ENCODE measurements around the gene ICA1L.

ICA1L gene

DNA sequence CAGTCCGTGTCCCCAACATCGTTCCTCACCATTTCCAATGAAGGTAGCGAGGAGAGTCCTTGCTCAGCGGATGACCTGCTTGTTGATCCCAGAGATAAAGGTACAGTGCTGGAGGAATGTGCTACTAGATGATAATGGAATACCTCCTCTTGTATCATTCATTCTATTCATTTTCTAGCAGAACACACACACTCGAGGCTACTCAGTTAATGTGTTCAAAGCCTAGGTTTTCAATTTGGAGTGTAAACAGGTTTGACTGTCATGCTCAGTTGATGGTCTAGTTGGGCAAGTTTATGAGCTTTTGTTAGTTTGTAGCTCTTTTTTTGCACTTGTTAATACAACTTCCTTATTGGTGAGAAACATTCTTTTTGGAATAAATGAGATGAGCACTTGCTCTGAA, 114.2 kb downstream of the ICA1L start:
- H3K4me3 ChIP-seq (ENCODE audit: low read depth, low read length), result no peak overlapping the region
- TF ChIP-seq, protein P1, sequence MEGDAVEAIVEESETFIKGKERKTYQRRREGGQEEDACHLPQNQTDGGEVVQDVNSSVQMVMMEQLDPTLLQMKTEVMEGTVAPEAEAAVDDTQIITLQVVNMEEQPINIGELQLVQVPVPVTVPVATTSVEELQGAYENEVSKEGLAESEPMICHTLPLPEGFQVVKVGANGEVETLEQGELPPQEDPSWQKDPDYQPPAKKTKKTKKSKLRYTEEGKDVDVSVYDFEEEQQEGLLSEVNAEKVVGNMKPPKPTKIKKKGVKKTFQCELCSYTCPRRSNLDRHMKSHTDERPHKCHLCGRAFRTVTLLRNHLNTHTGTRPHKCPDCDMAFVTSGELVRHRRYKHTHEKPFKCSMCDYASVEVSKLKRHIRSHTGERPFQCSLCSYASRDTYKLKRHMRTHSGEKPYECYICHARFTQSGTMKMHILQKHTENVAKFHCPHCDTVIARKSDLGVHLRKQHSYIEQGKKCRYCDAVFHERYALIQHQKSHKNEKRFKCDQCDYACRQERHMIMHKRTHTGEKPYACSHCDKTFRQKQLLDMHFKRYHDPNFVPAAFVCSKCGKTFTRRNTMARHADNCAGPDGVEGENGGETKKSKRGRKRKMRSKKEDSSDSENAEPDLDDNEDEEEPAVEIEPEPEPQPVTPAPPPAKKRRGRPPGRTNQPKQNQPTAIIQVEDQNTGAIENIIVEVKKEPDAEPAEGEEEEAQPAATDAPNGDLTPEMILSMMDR (IDR thresholded peaks at IDR 0.05; ENCODE audit: low read depth, low read length), result no peak
- no peak for TF ChIP-seq POLR2A (IDR thresholded peaks at IDR 0.05; ENCODE audit: extremely low read depth, insufficient read length)
- TF ChIP-seq, protein P2, sequence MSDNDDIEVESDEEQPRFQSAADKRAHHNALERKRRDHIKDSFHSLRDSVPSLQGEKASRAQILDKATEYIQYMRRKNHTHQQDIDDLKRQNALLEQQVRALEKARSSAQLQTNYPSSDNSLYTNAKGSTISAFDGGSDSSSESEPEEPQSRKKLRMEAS (IDR thresholded peaks at IDR 0.05; ENCODE audit: low read depth, low read length), result no peak
- TF ChIP-seq MYC (IDR thresholded peaks at IDR 0.05; ENCODE audit: low read depth, low read length), result no peak
- no peak for DNase-seq (ENCODE audit: low read depth)

DNA sequence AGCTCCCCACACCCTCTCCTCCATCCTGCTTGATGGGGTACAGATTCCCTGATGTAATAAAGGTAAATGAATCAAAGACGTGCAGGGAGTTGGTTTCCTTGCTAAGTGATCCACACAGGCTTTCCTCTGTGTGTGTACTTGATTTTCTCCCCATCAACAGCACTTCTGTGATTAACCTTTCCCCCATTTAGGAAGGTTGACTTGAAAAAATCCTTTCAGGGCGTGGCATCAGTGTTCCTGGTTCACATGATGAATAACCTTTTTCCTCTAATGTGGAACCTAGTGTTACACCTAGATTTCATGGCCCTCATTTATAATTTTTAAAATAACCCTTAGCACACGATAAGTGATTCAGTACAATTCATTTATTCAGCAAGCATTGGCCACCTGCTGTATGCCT, 115.0 kb downstream of the ICA1L start:
- TF ChIP-seq, protein P1 (IDR thresholded peaks at IDR 0.05; ENCODE audit: low read depth, low read length), result no peak
- TF ChIP-seq MYC (IDR thresholded peaks at IDR 0.05; ENCODE audit: low read depth, low read length) (no peak), POLR2A (IDR thresholded peaks at IDR 0.05; ENCODE audit: extremely low read depth, insufficient read length) (no peak)
- TF ChIP-seq, protein P2 (IDR thresholded peaks at IDR 0.05; ENCODE audit: low read depth, low read length), result no peak
- DNase-seq (ENCODE audit: low read depth), result no peak
- H3K4me3 ChIP-seq (ENCODE audit: low read depth, low read length), result no peak overlapping the region

DNA sequence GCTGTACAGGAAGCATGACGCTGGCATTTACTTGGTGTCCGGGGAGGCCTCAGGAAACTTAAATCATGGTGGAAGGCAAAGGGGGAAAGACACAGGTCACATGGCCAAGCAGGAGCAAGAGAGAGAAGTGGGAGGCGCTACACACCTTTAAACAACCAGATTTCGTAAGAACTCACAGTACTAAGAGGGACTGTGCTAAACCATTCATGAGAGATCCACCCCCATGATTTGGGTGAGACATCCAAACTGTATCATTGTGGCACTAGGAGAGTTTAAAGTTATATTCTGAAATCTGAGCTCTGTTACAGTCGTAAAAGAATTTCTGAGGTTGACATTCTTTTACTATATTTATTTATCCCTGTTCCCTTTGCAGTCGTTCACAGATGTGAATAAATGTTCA, 116.6 kb downstream of the ICA1L start:
- TF ChIP-seq POLR2A (IDR thresholded peaks at IDR 0.05; ENCODE audit: extremely low read depth, insufficient read length), result no peak
- TF ChIP-seq, protein P1 (IDR thresholded peaks at IDR 0.05; ENCODE audit: low read depth, low read length), result no peak
- no peak for TF ChIP-seq MYC (IDR thresholded peaks at IDR 0.05; ENCODE audit: low read depth, low read length)
- TF ChIP-seq, protein P2 (IDR thresholded peaks at IDR 0.05; ENCODE audit: low read depth, low read length), result no peak
- no peak overlapping the region for H3K4me3 ChIP-seq (ENCODE audit: low read depth, low read length)
- DNase-seq (ENCODE audit: low read depth), result no peak

DNA sequence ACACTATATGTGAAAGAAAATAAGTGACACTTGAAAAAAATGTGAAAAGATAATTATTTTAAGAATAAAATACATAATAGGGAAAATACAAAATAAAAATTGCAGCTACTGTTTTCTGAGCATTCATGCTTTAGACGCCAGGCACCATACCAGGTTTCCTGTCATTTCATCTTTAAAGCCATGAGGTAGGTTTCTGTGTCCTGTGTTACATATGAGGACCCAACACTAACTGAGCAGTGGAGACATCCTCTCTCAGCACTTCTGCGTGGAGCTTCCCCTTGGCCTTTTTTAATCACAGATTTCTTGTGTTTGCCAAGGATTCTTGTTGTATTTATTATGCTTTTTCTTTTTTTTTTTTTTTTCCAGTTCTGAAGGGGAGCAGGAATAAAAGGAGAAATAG, 119.5 kb downstream of the ICA1L start:
- no peak for DNase-seq (ENCODE audit: low read depth)
- TF ChIP-seq MYC (IDR thresholded peaks at IDR 0.05; ENCODE audit: low read depth, low read length), result no peak
- H3K4me3 ChIP-seq (ENCODE audit: low read depth, low read length), result no peak overlapping the region

DNA sequence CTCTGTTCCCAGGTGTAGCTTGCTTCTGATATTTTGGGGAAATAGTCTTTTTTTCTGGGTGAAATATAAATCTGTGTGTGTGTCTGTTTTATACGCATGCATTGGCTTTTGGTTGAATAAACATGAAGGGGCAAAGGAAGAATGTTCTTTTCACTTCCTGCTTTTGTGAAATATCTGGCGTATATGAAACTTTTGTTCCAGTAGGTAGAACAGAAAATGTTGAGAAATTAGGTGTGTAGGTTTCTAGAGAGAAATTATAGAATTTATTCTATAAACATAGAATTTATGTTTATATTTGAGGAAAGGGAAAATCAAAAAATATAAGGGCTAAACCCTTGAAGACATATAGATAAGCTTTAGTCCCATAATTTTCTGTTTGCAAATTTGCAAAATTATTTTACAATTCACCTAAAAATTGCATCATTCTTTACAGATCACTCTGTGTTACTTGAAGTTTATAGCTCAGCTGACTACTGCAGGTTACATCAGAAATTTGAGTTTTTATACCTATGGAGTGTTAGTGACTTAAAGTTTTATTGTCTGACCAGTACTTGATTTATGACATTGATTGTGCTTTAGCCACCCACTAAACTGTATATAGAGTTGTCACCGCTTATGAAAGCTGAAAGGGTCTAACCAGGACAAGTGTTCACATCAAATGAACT, 120.7 kb downstream of the ICA1L start:
- H3K4me3 ChIP-seq (ENCODE audit: low read depth, low read length), result no peak overlapping the region
- no peak for DNase-seq (ENCODE audit: low read depth)
- TF ChIP-seq, protein P1 (IDR thresholded peaks at IDR 0.05; ENCODE audit: low read depth, low read length), result no peak
- TF ChIP-seq, protein P2 (IDR thresholded peaks at IDR 0.05; ENCODE audit: low read depth, low read length), result no peak
- TF ChIP-seq POLR2A (IDR thresholded peaks at IDR 0.05; ENCODE audit: extremely low read depth, insufficient read length) (no peak), MYC (IDR thresholded peaks at IDR 0.05; ENCODE audit: low read depth, low read length) (no peak)

DNA sequence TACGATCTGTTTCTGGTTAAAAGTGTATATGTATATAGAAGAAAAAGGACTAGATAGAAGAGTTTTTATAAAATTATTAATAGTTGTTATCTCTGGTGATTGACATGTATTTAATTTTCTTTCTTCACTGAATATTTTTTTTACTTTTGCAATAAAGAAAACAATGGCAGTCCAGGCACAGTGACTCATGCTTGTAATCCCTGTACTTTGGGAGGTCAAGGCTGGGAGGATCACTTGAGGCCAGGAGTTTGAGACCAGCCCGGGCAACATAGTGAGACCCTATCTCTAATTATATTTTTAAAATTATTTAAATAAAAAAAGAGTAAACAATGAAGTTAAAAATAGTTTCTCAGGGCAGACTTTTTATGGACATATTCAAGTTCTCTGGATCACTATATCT, 122.1 kb downstream of the ICA1L start:
- H3K4me3 ChIP-seq (ENCODE audit: low read depth, low read length), result no peak overlapping the region
- DNase-seq (ENCODE audit: low read depth), result no peak
- TF ChIP-seq, protein P2 (IDR thresholded peaks at IDR 0.05; ENCODE audit: low read depth, low read length), result no peak
- TF ChIP-seq, protein P1 (IDR thresholded peaks at IDR 0.05; ENCODE audit: low read depth, low read length), result no peak
- TF ChIP-seq POLR2A (IDR thresholded peaks at IDR 0.05; ENCODE audit: extremely low read depth, insufficient read length), result no peak
- TF ChIP-seq MYC (IDR thresholded peaks at IDR 0.05; ENCODE audit: low read depth, low read length), result no peak
